Measurements from ENCODE around the gene DCUN1D1. TPM values are rescaled to one million over a fixed set of nuclear protein-coding genes. Genes with fewer than 3 reads are reported as not detected.

Gene DCUN1D1
- total RNA-seq, 4 donors from 2014 or later = 31.1 to 41.1 (median 34.0) TPM

- Histone ChIP-seq H3K4me3 (peak overlapping the region; percentile 78 to 99 (median 96)), H3K4me1 (peaks cover 17 to 30% (median 26%) of the 10 kb centered on the region in 4 donors), H3K9me3 (no peaks in the 10 kb centered on the region), H3K27me3 (no peaks in the 10 kb centered on the region), H3K36me3 (no peaks in the 10 kb centered on the region), H3K27ac (replicated peaks in 1 of 4) (peak overlapping the region; percentile 87 to 94 (median 91))
- no peak for DNase-seq (ENCODE audit: extremely low spot score)
- intact Hi-C loops (cut with DNase I) = no loop called here
- 5% methylated on average over 10 of the region's 10 CpGs for WGBS
- TF ChIP-seq POLR2A (IDR thresholded peaks at IDR 0.05; ENCODE audit: low read depth) = no peak
- TF ChIP-seq CTCF (IDR thresholded peaks at IDR 0.05) = no peak
- TF ChIP-seq POLR2AphosphoS5 (IDR thresholded peaks at IDR 0.05) = no peak
- TF ChIP-seq EP300 (IDR thresholded peaks at IDR 0.05) = no peak
Measured at GRCh38 chr3:182979103-182979673, 1.1 kb downstream of the DCUN1D1 start.

- Histone ChIP-seq H3K27ac (replicated peaks in 1 of 4) (no peak overlapping the region), H3K4me1 (peaks cover 17 to 30% (median 26%) of the 10 kb centered on the region in 4 donors), H3K27me3 (no peaks in the 10 kb centered on the region), H3K4me3 (peak overlapping the region in 1 of 4 donors; percentile 99), H3K36me3 (no peaks in the 10 kb centered on the region), H3K9me3 (no peaks in the 10 kb centered on the region)
- TF ChIP-seq POLR2A (IDR thresholded peaks at IDR 0.05; ENCODE audit: low read depth) = no peak
- TF ChIP-seq EP300 (IDR thresholded peaks at IDR 0.05) = no peak
- WGBS = 74% methylated on average over 5 of the region's 5 CpGs
- no peak for DNase-seq (ENCODE audit: extremely low spot score)
- intact Hi-C loops (cut with DNase I) = no loop called here
Measured at GRCh38 chr3:182978387-182978786, 2.0 kb downstream of the DCUN1D1 start.

- intact Hi-C loops (cut with DNase I) = no loop called here
- no peaks in the 10 kb centered on the region for H3K36me3 ChIP-seq
- WGBS = 95% methylated on average over 5 of the region's 5 CpGs
- no peaks in the 10 kb centered on the region for H3K27me3 ChIP-seq
- no peak for TF ChIP-seq CTCF (IDR thresholded peaks at IDR 0.05)
- TF ChIP-seq POLR2AphosphoS5 (IDR thresholded peaks at IDR 0.05) = no peak
- no peak for TF ChIP-seq EP300 (IDR thresholded peaks at IDR 0.05)
- no peak for TF ChIP-seq POLR2A (IDR thresholded peaks at IDR 0.05; ENCODE audit: low read depth)
- no peak overlapping the region for H3K4me3 ChIP-seq
- no peak for DNase-seq (ENCODE audit: extremely low spot score)
- H3K27ac ChIP-seq (replicated peaks in 1 of 4) = no peak overlapping the region
- no peaks in the 10 kb centered on the region for H3K9me3 ChIP-seq
- peaks cover 0 to 23% (median 16%) of the 10 kb centered on the region in 4 donors for H3K4me1 ChIP-seq
Measured at GRCh38 chr3:182973047-182973446, 7.3 kb downstream of the DCUN1D1 start.

- TF ChIP-seq POLR2A (IDR thresholded peaks at IDR 0.05; ENCODE audit: low read depth) = no peak
- no peak for TF ChIP-seq CTCF (IDR thresholded peaks at IDR 0.05)
- no peak for TF ChIP-seq POLR2AphosphoS5 (IDR thresholded peaks at IDR 0.05)
- TF ChIP-seq EP300 (IDR thresholded peaks at IDR 0.05) = no peak
- H3K27me3 ChIP-seq = no peaks in the 10 kb centered on the region
- no peak overlapping the region for H3K27ac ChIP-seq (replicated peaks in 1 of 4)
- H3K36me3 ChIP-seq = no peaks in the 10 kb centered on the region
- DNase-seq (ENCODE audit: extremely low spot score) = no peak
- no peaks in the 10 kb centered on the region for H3K9me3 ChIP-seq
- intact Hi-C loops (cut with DNase I) = no loop called here
- 89% methylated on average over 6 of the region's 6 CpGs for WGBS
- H3K4me3 ChIP-seq = no peak overlapping the region
- H3K4me1 ChIP-seq = peaks cover 0 to 23% (median 20%) of the 10 kb centered on the region in 4 donors
Measured at GRCh38 chr3:182972387-182972786, 8.0 kb downstream of the DCUN1D1 start.

- intact Hi-C loops (cut with DNase I) = no loop called here
- 86% methylated on average over 2 of the region's 2 CpGs for WGBS
- H3K4me3 ChIP-seq = no peak overlapping the region
- H3K27ac ChIP-seq (replicated peaks in 1 of 4) = no peak overlapping the region
- peaks cover 0 to 30% (median 24%) of the 10 kb centered on the region in 4 donors for H3K4me1 ChIP-seq
- no peak for DNase-seq (ENCODE audit: extremely low spot score)
- H3K27me3 ChIP-seq = no peaks in the 10 kb centered on the region
- no peaks in the 10 kb centered on the region for H3K36me3 ChIP-seq
- no peak for TF ChIP-seq POLR2AphosphoS5 (IDR thresholded peaks at IDR 0.05)
- H3K9me3 ChIP-seq = no peaks in the 10 kb centered on the region
Measured at GRCh38 chr3:182971637-182972036, 8.7 kb downstream of the DCUN1D1 start.

All from esophagus muscularis mucosa (tissue), 4 donors.